ENCODE measurements around the gene ARFGEF2.

DNA sequence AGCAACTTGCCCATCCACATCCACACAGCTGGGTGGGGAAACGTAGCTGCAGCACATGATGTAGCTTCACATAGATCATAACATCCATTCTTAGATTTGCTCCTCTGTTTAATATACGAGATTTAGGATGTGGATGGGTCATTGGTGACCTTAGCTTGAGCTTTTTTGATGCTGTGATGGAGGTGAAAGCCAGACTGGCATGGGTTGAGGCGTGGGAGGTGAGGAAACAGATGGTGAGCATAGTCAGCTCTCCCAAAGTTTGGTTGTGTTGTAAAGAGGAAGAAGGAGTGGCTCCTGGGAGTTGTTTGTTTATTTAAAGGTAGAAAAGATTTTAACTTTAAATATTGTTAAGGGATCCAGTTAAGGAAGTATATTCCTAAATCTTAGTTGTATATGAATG is 5.3 kb downstream of the ARFGEF2 start:
- no peak for TF ChIP-seq POLR2A (IDR thresholded peaks at IDR 0.05; ENCODE audit: low read length)
- no peak for TF ChIP-seq GATA1 (IDR thresholded peaks at IDR 0.05; ENCODE audit: low read depth, low read length)

All from erythroblast (primary cell).